Keratinocyte (primary cell): ENCODE data around the gene PLEKHM1.
A peak's percentile ranks its signal among the peaks of the same experiment; 100 is the strongest.
"Not testable (repeated sequence)": the region's sequence is repeated elsewhere in the genome, so short reads cannot be mapped to it uniquely, and the experiment has no call there.

ENCODE experiments used
- CTCF ChIP-seq, 3 experiments: IDR thresholded peaks in 1 of 3; conservative IDR thresholded peaks in 1 of 3; optimal IDR thresholded peaks in 1 of 3; 2 replicates in 2 of 3; 3 replicates in 1 of 3; pipeline versions ENCODE3 to v1.5.1; 2011; ENCODE audit warnings: low read length in 3 of 3, mild to moderate bottlenecking in 3 of 3, moderate library complexity in 2 of 3, control low read depth in 1 of 3, inconsistent platforms in 1 of 3; ENCODE audit not compliant: insufficient read depth in 2 of 3; ENCODE audit errors: extremely low read depth in 1 of 3
- EZH2 ChIP-seq: IDR thresholded peaks from one replicate; pipeline ENCODE4 v1.6.1; 2012; ENCODE audit warnings: inconsistent platforms, mild to moderate bottlenecking, low read length, moderate library complexity

GRCh38 chr17:45453731-45454130, 36.8 kb downstream of the PLEKHM1 start:
- TF ChIP-seq CTCF (optimal IDR thresholded peaks at IDR 0.05 in 1 of 3, IDR thresholded peaks at IDR 0.05 in 1 of 3, conservative IDR thresholded peaks at IDR 0.05 in 1 of 3; ENCODE audit: extremely low read depth in 1 of 3, insufficient read depth in 2 of 3, low read length in 3 of 3), result peak in 1 of 3 experiments; percentile 15
- not testable (repeated sequence) for TF ChIP-seq EZH2
